HG03439 (cell line): Measurements from ENCODE around the gene ERAP2.
A peak's percentile ranks its signal among the peaks of the same experiment; 100 is the strongest.

Experiments
- ATAC-seq: cut with Tn5 transposase; IDR thresholded peaks from one replicate; pipeline ENCODE4 v1.9.1; 2021; ENCODE audit warnings: mild to moderate bottlenecking, moderate library complexity; ENCODE audit not compliant: unreplicated experiment

The ERAP2 gene

GRCh38 chr5:96957254-96958049 lies 81.2 kb downstream of the ERAP2 start:
- peak; percentile 46 for ATAC-seq

DNA sequence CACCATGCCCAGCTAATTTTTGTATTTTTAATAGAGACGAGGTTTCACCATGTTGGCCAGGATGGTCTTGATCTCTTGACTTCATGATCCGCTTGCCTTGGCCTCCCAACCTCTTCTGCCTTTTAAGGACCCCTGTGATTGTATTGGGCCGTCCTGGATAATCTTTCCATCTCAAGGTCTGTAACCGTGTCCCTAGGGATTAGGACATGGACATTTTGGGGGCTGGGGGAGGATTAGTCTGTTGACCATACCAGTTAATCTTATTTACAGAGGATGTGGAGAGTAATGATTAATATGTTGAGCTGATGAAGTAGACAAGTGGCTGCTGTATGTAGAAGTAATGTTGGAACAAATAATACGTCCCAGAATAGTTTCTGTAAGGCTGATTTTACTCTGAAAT lies 82.7 kb downstream of the ERAP2 start:
- no peak for ATAC-seq

- ATAC-seq = peak; percentile 50
Measured at GRCh38 chr5:96961053-96961452, 84.8 kb downstream of the ERAP2 start.

DNA sequence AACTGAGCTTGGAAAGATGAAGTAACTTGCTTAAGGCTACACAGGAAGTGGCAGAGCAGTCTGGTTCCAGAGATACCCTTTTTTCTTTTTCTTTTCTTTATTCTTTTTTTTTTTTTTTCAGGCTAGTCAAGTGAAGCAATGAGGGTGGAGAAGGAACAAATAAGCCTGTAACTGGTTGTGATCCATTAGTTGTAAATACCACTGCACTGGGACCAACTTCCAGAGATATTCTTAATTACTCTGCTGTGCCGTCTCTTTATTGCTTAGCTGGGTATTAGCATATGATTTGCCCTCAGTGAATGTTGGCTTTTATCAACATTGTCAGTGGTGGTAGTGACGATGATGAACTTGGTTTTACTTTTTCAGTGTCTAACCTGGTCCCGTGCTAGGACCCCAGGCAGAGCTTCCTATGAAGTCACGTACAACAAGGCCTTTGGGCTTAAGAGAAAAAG lies 86.3 kb downstream of the ERAP2 start:
- ATAC-seq = no peak

DNA sequence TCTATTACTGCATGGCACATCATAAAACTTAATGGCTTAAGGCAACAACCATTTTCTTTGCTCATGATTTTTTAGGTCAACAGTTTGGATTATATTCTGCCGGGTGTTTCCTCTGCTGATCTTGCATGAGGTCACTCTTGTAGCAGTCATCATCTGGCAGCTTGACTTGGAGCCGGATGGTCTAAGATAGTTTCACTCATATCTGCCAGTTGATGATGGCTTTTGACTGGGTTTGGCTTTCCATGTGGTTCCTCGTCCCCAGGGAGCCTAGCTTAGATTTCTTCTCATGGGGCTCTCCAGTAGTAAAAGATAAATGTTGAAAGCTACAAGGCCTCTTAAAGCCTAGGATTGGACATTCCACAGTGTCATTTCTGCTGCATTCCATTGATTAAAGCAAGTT lies 87.0 kb downstream of the ERAP2 start:
- ATAC-seq = no peak

DNA sequence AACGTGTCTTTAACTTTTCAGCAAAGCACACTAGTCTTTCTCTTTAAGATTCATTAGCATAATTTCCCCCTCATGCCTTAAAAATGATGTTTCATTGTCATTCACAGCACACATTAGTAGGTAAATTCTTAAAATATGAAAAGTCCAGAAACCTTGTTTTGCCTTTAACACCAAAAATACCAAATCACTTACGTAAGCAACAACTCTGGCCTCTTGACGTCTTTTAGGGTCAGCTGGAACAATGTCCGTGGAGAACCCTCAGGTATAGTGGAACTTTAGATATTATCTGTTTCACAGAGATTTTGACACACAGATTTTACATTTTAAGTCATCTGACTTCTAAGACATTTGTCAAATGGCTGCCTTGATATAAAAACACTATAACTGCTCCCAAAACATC lies 90.5 kb downstream of the ERAP2 start:
- no peak for ATAC-seq

GRCh38 chr5:96967400-96967799 lies 91.1 kb downstream of the ERAP2 start:
- ATAC-seq = no peak

DNA sequence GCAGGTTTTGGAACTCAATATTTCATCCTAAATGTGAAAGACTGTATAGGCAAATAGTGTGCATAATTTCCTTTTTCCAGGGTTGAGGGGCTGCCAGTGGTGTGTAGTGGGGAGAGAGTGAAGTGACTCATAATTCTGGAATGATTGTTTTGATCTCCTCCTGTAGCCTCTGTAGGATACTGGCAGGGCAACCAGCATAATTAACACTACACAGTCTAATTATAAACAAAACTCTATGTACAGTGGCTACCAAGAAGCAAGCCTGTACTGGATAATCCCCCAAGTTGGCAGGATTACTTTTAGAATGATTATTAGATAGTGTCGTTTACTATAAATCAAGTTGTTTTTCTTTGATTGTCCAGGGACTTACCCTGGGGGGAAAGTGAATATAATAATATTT lies 91.8 kb downstream of the ERAP2 start:
- no peak for ATAC-seq

DNA sequence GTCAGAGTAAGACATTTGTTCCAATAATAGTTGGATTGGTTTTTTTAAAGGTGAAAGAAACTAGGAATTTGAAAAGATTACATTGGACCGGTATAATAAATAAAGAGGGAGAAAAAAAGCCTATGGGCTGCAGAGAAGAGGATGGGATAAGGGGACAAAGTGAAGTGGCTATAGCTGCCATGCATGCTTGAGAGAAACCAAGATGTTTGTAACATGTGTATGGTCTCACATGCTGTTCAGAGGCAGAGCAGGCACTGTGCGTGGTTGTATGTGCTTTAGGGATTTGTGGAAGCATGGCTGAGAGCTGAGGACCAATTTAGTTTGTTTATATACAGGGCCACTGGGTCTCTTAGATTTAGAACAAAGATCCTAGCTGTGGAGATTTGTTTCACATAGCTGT lies 92.3 kb downstream of the ERAP2 start:
- ATAC-seq = no peak
